ENCODE results near the gene IZUMO4.

Gene IZUMO4

GRCh38 chr19:2136796-2137195, 40.1 kb downstream of the IZUMO4 start:
- TF ChIP-seq CTCF (IDR thresholded peaks at IDR 0.05; ENCODE audit: unreplicated experiment in 3 of 3), result no peak
- H3K36me3 Mint-ChIP-seq (ENCODE audit: low read depth), result peaks cover 41% of the 10 kb centered on the region
- no peak overlapping the region for H3K27ac Mint-ChIP-seq
- no peaks in the 10 kb centered on the region for H3K9me3 Mint-ChIP-seq
- H3K4me3 Mint-ChIP-seq, result no peak overlapping the region
- no peaks in the 10 kb centered on the region for H3K27me3 Mint-ChIP-seq (ENCODE audit: low read depth)
- peaks cover 21% of the 10 kb centered on the region for H3K4me1 Mint-ChIP-seq

- Mint-ChIP-seq H3K27me3 (ENCODE audit: low read depth) (no peaks in the 10 kb centered on the region), H3K4me3 (no peak overlapping the region)
- TF ChIP-seq CTCF (IDR thresholded peaks at IDR 0.05; ENCODE audit: unreplicated experiment in 3 of 3), result no peak
These were observed 41.5 kb downstream of the IZUMO4 start for GRCh38 chr19:2138061-2138728.

GRCh38 chr19:2139385-2140137, 42.8 kb downstream of the IZUMO4 start:
- Mint-ChIP-seq H3K4me3 (peak overlapping the region in 1 of 3 experiments; percentile 26), H3K4me1 (peaks cover 21% of the 10 kb centered on the region), H3K9me3 (no peaks in the 10 kb centered on the region), H3K27me3 (ENCODE audit: low read depth) (peaks cover 3% of the 10 kb centered on the region), H3K36me3 (ENCODE audit: low read depth) (peaks cover 25% of the 10 kb centered on the region), H3K27ac (peak overlapping the region in 2 of 3 experiments; percentile 48 to 89)
- no peak for TF ChIP-seq CTCF (IDR thresholded peaks at IDR 0.05; ENCODE audit: unreplicated experiment in 3 of 3)

More at GRCh38 chr19:2138061-2138728, 41.5 kb downstream of the IZUMO4 start:
- Mint-ChIP-seq H3K36me3 (ENCODE audit: low read depth) (peaks cover 27% of the 10 kb centered on the region), H3K4me1 (peaks cover 21% of the 10 kb centered on the region), H3K27ac (peak overlapping the region in 1 of 3 experiments; percentile 61), H3K9me3 (no peaks in the 10 kb centered on the region)

- H3K4me3 Mint-ChIP-seq, result peak overlapping the region in 1 of 3 experiments; percentile 26
- peaks cover 3% of the 10 kb centered on the region for H3K27me3 Mint-ChIP-seq (ENCODE audit: low read depth)
- no peak for TF ChIP-seq CTCF (IDR thresholded peaks at IDR 0.05; ENCODE audit: unreplicated experiment in 3 of 3)
- peaks cover 21% of the 10 kb centered on the region for H3K4me1 Mint-ChIP-seq
- H3K27ac Mint-ChIP-seq, result peak overlapping the region in 2 of 3 experiments; percentile 48 to 89
- H3K9me3 Mint-ChIP-seq, result no peaks in the 10 kb centered on the region
- H3K36me3 Mint-ChIP-seq (ENCODE audit: low read depth), result peaks cover 25% of the 10 kb centered on the region
These were observed 43.4 kb downstream of the IZUMO4 start for GRCh38 chr19:2140138-2140569.

- Mint-ChIP-seq H3K4me1 (peaks cover 30% of the 10 kb centered on the region), H3K27ac (no peak overlapping the region), H3K27me3 (ENCODE audit: low read depth) (peaks cover 3% of the 10 kb centered on the region), H3K9me3 (no peaks in the 10 kb centered on the region), H3K4me3 (no peak overlapping the region), H3K36me3 (ENCODE audit: low read depth) (peaks cover 22% of the 10 kb centered on the region)
- TF ChIP-seq CTCF (IDR thresholded peaks at IDR 0.05; ENCODE audit: unreplicated experiment in 3 of 3), result no peak
These were observed 45.6 kb downstream of the IZUMO4 start for GRCh38 chr19:2142173-2142829.
